Heart right ventricle (tissue), 16 donors: ENCODE data around the gene EVC2. TPM values are rescaled to one million over a fixed set of nuclear protein-coding genes. Genes with fewer than 3 reads are reported as not detected.

ENCODE experiments used
- ATAC-seq, 8 donors: fragments of 200-7000 bp; cut with Tn5 transposase; one replicate each; pipeline ENCODE4 v1.9.1; 2020; ENCODE audit warnings: mild to moderate bottlenecking in 8 of 8, moderate library complexity in 8 of 8, moderate number of reproducible peaks in 1 of 8
- DNase-seq, 2 donors: peaks; one replicate each; pipeline ENCODE4 v3.0.0-alpha.2; 2020
- H3K27ac ChIP-seq, 10 donors: fragments of 200-600 bp; sonication (generic) in 2 of 10; one replicate each; pipeline versions ENCODE4 v1.5.0 to v1.8.0; 2020 to 2022; ENCODE audit warnings: mild to moderate bottlenecking in 3 of 10
- H3K27me3 ChIP-seq, 7 donors: fragments of 200-600 bp; one replicate each; pipeline ENCODE4 v1.8.0; 2021 to 2022; ENCODE audit warnings: mild to moderate bottlenecking in 2 of 7
- H3K36me3 ChIP-seq, 9 donors: fragments of 200-600 bp; sonication (generic) in 1 of 9; one replicate each; pipeline versions ENCODE4 v1.5.0 to v1.8.0; 2020 to 2022; ENCODE audit warnings: mild to moderate bottlenecking in 2 of 9
- H3K4me1 ChIP-seq, 9 donors: fragments of 200-600 bp; sonication (generic) in 1 of 9; one replicate each; pipeline versions ENCODE4 v1.5.0 to v1.8.0; 2020 to 2022; ENCODE audit warnings: mild to moderate bottlenecking in 4 of 9
- H3K4me3 ChIP-seq, 10 donors: fragments of 200-600 bp; sonication (generic) in 2 of 10; one replicate each; pipeline versions ENCODE4 v1.5.0 to v1.8.0; 2020 to 2022; ENCODE audit warnings: mild to moderate bottlenecking in 7 of 10, moderate library complexity in 2 of 10
- H3K9me3 ChIP-seq, 11 donors: fragments of 200-600 bp in 10 of 11; sonication (generic) in 2 of 11; one replicate each; pipeline versions ENCODE4 v1.5.0 to v1.8.0; 2013 to 2022; ENCODE audit warnings: mild to moderate bottlenecking in 2 of 11, control low read depth in 1 of 11, moderate library complexity in 1 of 11
- CTCF ChIP-seq, 9 donors: fragments of 200-600 bp; sonication (generic) in 2 of 9; IDR thresholded peaks; one replicate each; pipeline versions ENCODE4 v1.5.0 to v1.8.0; 2021 to 2022; ENCODE audit warnings: antibody characterized with exemption in 9 of 9, mild to moderate bottlenecking in 5 of 9, moderate library complexity in 1 of 9
- WGBS, 2 donors: extraction: QIAGEN DNeasy Blood & Tissue Kit; methylation state at CpG; one replicate each; pipeline ENCODE4 v1.1.7; 2013; ENCODE audit warnings: inconsistent platforms in 1 of 2; 5-methylcytosine and 5-hydroxymethylcytosine counted together
- intact Hi-C, 10 donors: fragments of 100-400 bp; cut with DNase I; formaldehyde crosslinking; loops; one replicate each; pipeline versions ENCODE4 v1.11.1 to v1.14.2; 2022
- polyA plus RNA-seq, 2 donors: library from polyadenylated mRNA; stranded (reverse); fragments of 200-250 nt; gene quantifications; one replicate each; pipeline ENCODE4 v1.2.3, GENCODE V29; 2013
- total RNA-seq, 10 donors: library from RNA; stranded (reverse); fragmentation: NEBNext Ultra II Directional in 3 of 10; extraction: Animal tissue kit (Norgen Biotek cat#: 25700) in 3 of 10; gene quantifications; one replicate each; pipeline versions ENCODE4 v1.2.1 to v1.2.4, GENCODE V29; 2021 to 2023
- donor health status: Arrhythmogenic right ventricular cardiomyopathy.
- donor health status: ischemic (EF 13 %, LVEDD 7.1; RV severe dilation, severe dysfunction).
- donor health status: healthy with polysubstance abuse.
- donor health status: DM: no; HTN: yes; CAD: no.
- donor health status: DM: no; HTN: no; CAD: no.
- donor health status: ischemic (EF 25% LVEDD 6.9; RV normal size, moderate dysfunction).
- donor health status: ischemic (EF 25% LVEDD 5.7; RV mildly dilated, moderate dysfunction).
- donor health status: healthy.
- donor health status: DM: yes; HTN: yes; CAD: no.
- donor health status: Ischemic cardiomyopathy.
- donor health status: ischemic (EF 35%, LVEDD 5.7; RV mildly dilated, moderate dysfunction).
- donor health status: nonischemic (EF 11% LVEDD 7.7; RV severe dilation, severe dysfunction).
- donor health status: DM: yes; HTN: yes; CAD: no.
- donor health status: PGD.
- donor health status: ischemic (EF 29% LVEDD 5.4; RV normal size, mild dysfunction).
- donor health status: nonischemic (EF 23%, LVEDD 6.1; RV moderate dilation, normal function).

EVC2 gene
- total and polyA plus RNA-seq, 12 donors: 0.47 to 1.5 (median 0.91) TPM

GRCh38 chr4:5704276-5704675, 4.1 kb downstream of the EVC2 start:
- Histone ChIP-seq H3K27me3 (peaks cover 0 to 26% (median 20%) of the 10 kb centered on the region in 7 donors), H3K36me3 (no peaks in the 10 kb centered on the region), H3K4me1 (peaks cover 0 to 33% (median 10%) of the 10 kb centered on the region in 9 donors), H3K9me3 (no peaks in the 10 kb centered on the region), H3K4me3 (no peak overlapping the region), H3K27ac (no peak overlapping the region)
- intact Hi-C loops: no loop called here
- ATAC-seq: no peak
- TF ChIP-seq CTCF (IDR thresholded peaks at IDR 0.05): no peak
- no peak for DNase-seq
- 94 to 97% methylated on average over 6 of the region's 6 CpGs for WGBS, 2 donors

- no peaks in the 10 kb centered on the region for H3K9me3 ChIP-seq
- DNase-seq (no peak), ATAC-seq (no peak)
- no peak overlapping the region for H3K27ac ChIP-seq
- peaks cover 0 to 1% (median 0%) of the 10 kb centered on the region in 9 donors for H3K36me3 ChIP-seq
- no peak overlapping the region for H3K4me3 ChIP-seq
- intact Hi-C loops: no loop called here
- TF ChIP-seq CTCF (IDR thresholded peaks at IDR 0.05): no peak
- H3K27me3 ChIP-seq: peaks cover 0 to 22% (median 16%) of the 10 kb centered on the region in 7 donors
- H3K4me1 ChIP-seq: peaks cover 0 to 29% (median 9%) of the 10 kb centered on the region in 9 donors
- WGBS, 2 donors: 92 to 98% methylated on average over 5 of the region's 5 CpGs
These were observed 4.5 kb downstream of the EVC2 start for GRCh38 chr4:5703831-5704230.

GRCh38 chr4:5701971-5702370, 6.4 kb downstream of the EVC2 start:
- DNase-seq (no peak), ATAC-seq (no peak)
- Histone ChIP-seq H3K36me3 (peaks cover 0 to 5% (median 0%) of the 10 kb centered on the region in 9 donors), H3K9me3 (no peaks in the 10 kb centered on the region), H3K4me3 (no peak overlapping the region), H3K27me3 (peaks cover 0 to 4% (median 0%) of the 10 kb centered on the region in 7 donors), H3K4me1 (peaks cover 0 to 12% (median 4%) of the 10 kb centered on the region in 9 donors), H3K27ac (no peak overlapping the region)
- TF ChIP-seq CTCF (IDR thresholded peaks at IDR 0.05): no peak
- intact Hi-C loops: no loop called here
- WGBS, 2 donors: 92 to 94% methylated on average over 8 of the region's 8 CpGs

GRCh38 chr4:5700459-5700858, 7.9 kb downstream of the EVC2 start:
- no peak for TF ChIP-seq CTCF (IDR thresholded peaks at IDR 0.05)
- no peak overlapping the region for H3K27ac ChIP-seq
- ATAC-seq: no peak
- intact Hi-C loops: no loop called here
- H3K9me3 ChIP-seq: no peaks in the 10 kb centered on the region
- peaks cover 0 to 5% (median 0%) of the 10 kb centered on the region in 9 donors for H3K36me3 ChIP-seq
- no peak overlapping the region for H3K4me3 ChIP-seq
- no peak for DNase-seq
- no peaks in the 10 kb centered on the region for H3K27me3 ChIP-seq
- WGBS, 2 donors: 56 to 72% methylated on average over 5 of the region's 5 CpGs
- peaks cover 0 to 6% (median 0%) of the 10 kb centered on the region in 9 donors for H3K4me1 ChIP-seq
